H1 (cell line): Measurements from ENCODE around the gene KRTAP10-4. TPM values are rescaled to one million over a fixed set of nuclear protein-coding genes. Genes with fewer than 3 reads are reported as not detected.
"Not testable (repeated sequence)": the region's sequence is repeated elsewhere in the genome, so short reads cannot be mapped to it uniquely, and the experiment has no call there.

Experiments
- CTCF ChIA-PET: fragments of 300-600 bp; sonication (Branson Sonifier 250); formaldehyde crosslinking; loops from one replicate; lab custom pipeline; 2021; ENCODE audit not compliant: partially characterized antibody; lab: Charles Lee
- POLR2A ChIA-PET: fragments of 300-600 bp; sonication (Branson Sonifier 250); formaldehyde crosslinking; loops from one replicate; lab custom pipeline; 2021; ENCODE audit warnings: inconsistent platforms; ENCODE audit not compliant: partially characterized antibody; lab: Charles Lee
- DNase-seq, 2 experiments: peaks; one replicate each; pipeline versions ENCODE4 v3.0.0 to v3.0.0-alpha.2; 2010 to 2022; ENCODE audit warnings: low spot score in 2 of 2, low read depth in 1 of 2, mixed read lengths in 1 of 2
- FAIRE-seq: peaks from 2 replicates; lab custom pipeline; 2011; peaks lifted over from hg19 to GRCh38; lab: Jason Lieb, UNC
- H2AFZ ChIP-seq: 2 replicates; pipeline ENCODE4 v1.8.1; 2012; ENCODE audit warnings: low read length, inconsistent platforms
- H2AK5ac ChIP-seq: 2 replicates; pipeline ENCODE4 v1.6.1; 2013; ENCODE audit warnings: low read depth, low read length
- H2BK120ac ChIP-seq: replicated peaks from 2 replicates; pipeline ENCODE3; 2013; ENCODE audit warnings: low read depth, low read length, inconsistent platforms
- H2BK12ac ChIP-seq: 2 replicates; pipeline ENCODE4 v1.6.1; 2013; ENCODE audit warnings: low read depth, low read length
- H2BK15ac ChIP-seq: 2 replicates; pipeline ENCODE4 v1.6.1; 2013; ENCODE audit warnings: low read length
- H2BK20ac ChIP-seq: 2 replicates; pipeline ENCODE4 v1.6.1; 2013; ENCODE audit warnings: low read length
- H2BK5ac ChIP-seq: 2 replicates; pipeline ENCODE4 v1.6.1; 2013; ENCODE audit warnings: low read depth, low read length
- H3K14ac ChIP-seq: 2 replicates; pipeline ENCODE4 v1.6.1; 2013; ENCODE audit warnings: inconsistent platforms; ENCODE audit not compliant: insufficient read length
- H3K18ac ChIP-seq: 2 replicates; pipeline ENCODE4 v1.6.1; 2013; ENCODE audit warnings: low read length; ENCODE audit errors: extremely low read depth
- H3K23ac ChIP-seq: 2 replicates; pipeline ENCODE4 v1.6.1; 2013; ENCODE audit warnings: inconsistent platforms; ENCODE audit not compliant: insufficient read length
- H3K23me2 ChIP-seq: 2 replicates; pipeline ENCODE4 v1.6.1; 2013; ENCODE audit warnings: low read depth, low read length
- H3K27ac ChIP-seq: 2 replicates; pipeline ENCODE4 v1.6.1; 2011; ENCODE audit warnings: low read depth, low read length, inconsistent platforms
- H3K27me3 ChIP-seq, 4 experiments: replicated peaks in 1 of 4; 1 replicate in 1 of 4; 2 replicates in 3 of 4; pipeline versions ENCODE4 v1.6.1 to v1.8.1; 2011 to 2013; ENCODE audit warnings: low read length in 3 of 4, mild to moderate bottlenecking in 3 of 4, inconsistent platforms in 2 of 4, mixed read lengths in 2 of 4, moderate library complexity in 1 of 4; ENCODE audit not compliant: control insufficient read depth in 3 of 4, insufficient read depth in 3 of 4; ENCODE audit errors: extremely low read depth in 1 of 4
- H3K36me3 ChIP-seq, 4 experiments: 2 replicates each; pipeline versions ENCODE4 v1.6.1 to v1.8.1; 2011 to 2013; ENCODE audit warnings: mild to moderate bottlenecking in 4 of 4, low read length in 3 of 4, moderate library complexity in 2 of 4, control low read depth in 1 of 4, inconsistent platforms in 1 of 4; ENCODE audit not compliant: insufficient read depth in 4 of 4, control insufficient read depth in 2 of 4
- H3K4ac ChIP-seq: replicated peaks from 2 replicates; pipeline ENCODE3; 2013; ENCODE audit warnings: low read length, low read depth, mixed read lengths, inconsistent platforms; ENCODE audit not compliant: insufficient read length
- H3K4me1 ChIP-seq, 4 experiments: replicated peaks in 1 of 4; 1 replicate in 1 of 4; 2 replicates in 3 of 4; pipeline versions ENCODE4 v1.6.1 to v1.8.1; 2011 to 2013; ENCODE audit warnings: low read length in 3 of 4, inconsistent platforms in 2 of 4, mixed read lengths in 1 of 4; ENCODE audit not compliant: insufficient read depth in 4 of 4, control insufficient read depth in 3 of 4
- H3K4me2 ChIP-seq, 2 experiments: 2 replicates each; pipeline versions ENCODE4 v1.6.1 to v1.8.1; 2011 to 2013; ENCODE audit warnings: low read depth in 2 of 2, low read length in 2 of 2, control low read depth in 1 of 2, inconsistent platforms in 1 of 2, mild to moderate bottlenecking in 1 of 2; ENCODE audit not compliant: insufficient read depth in 1 of 2
- H3K4me3 ChIP-seq, 4 experiments: fragments of 200-600, 300-600 bp in 1 of 4; sonication (generic), shearing (Covaris generic), sonication (Bioruptor Twin) in 1 of 4; 2 replicates each; pipeline versions ENCODE4 v1.5.1 to v1.8.1; 2011 to 2016; ENCODE audit warnings: low read length in 4 of 4, low read depth in 3 of 4, control low read depth in 2 of 4, inconsistent platforms in 2 of 4, mild to moderate bottlenecking in 2 of 4, mixed read lengths in 1 of 4, moderate library complexity in 1 of 4; ENCODE audit not compliant: insufficient read depth in 2 of 4; ENCODE audit errors: extremely low read depth in 1 of 4
- H3K56ac ChIP-seq: replicated peaks from 2 replicates; pipeline ENCODE3; 2013; ENCODE audit warnings: low read depth, mild to moderate bottlenecking, mixed read lengths, low read length, inconsistent platforms; ENCODE audit not compliant: insufficient read length
- H3K79me1 ChIP-seq: 2 replicates; pipeline ENCODE4 v1.6.1; 2013; ENCODE audit warnings: low read depth, low read length, control low read depth
- H3K79me2 ChIP-seq, 2 experiments: 2 replicates each; pipeline versions ENCODE4 v1.6.1 to v1.8.1; 2012 to 2013; ENCODE audit warnings: low read length in 2 of 2, mild to moderate bottlenecking in 2 of 2, inconsistent platforms in 1 of 2; ENCODE audit not compliant: insufficient read depth in 2 of 2, control insufficient read depth in 1 of 2
- H3K9ac ChIP-seq, 4 experiments: replicated peaks in 1 of 4; 1 replicate in 1 of 4; 2 replicates in 3 of 4; pipeline versions ENCODE4 v1.6.1 to v1.8.1; 2011 to 2013; ENCODE audit warnings: low read depth in 3 of 4, low read length in 3 of 4, control low read depth in 2 of 4, mild to moderate bottlenecking in 2 of 4, moderate library complexity in 2 of 4, inconsistent platforms in 1 of 4; ENCODE audit errors: extremely low read depth in 1 of 4
- H3K9me3 ChIP-seq, 2 experiments: 2 replicates each; pipeline versions ENCODE4 v1.6.1 to v1.8.1; 2012 to 2013; ENCODE audit warnings: mild to moderate bottlenecking in 2 of 2, moderate library complexity in 2 of 2, control low read depth in 1 of 2, inconsistent platforms in 1 of 2, low read depth in 1 of 2, low read length in 1 of 2, mixed read lengths in 1 of 2; ENCODE audit not compliant: insufficient read depth in 2 of 2
- H4K20me1 ChIP-seq, 2 experiments: replicated peaks in 1 of 2; 2 replicates each; pipeline versions ENCODE3 to v1.8.1; 2011 to 2013; ENCODE audit warnings: inconsistent platforms in 2 of 2, low read length in 2 of 2, mild to moderate bottlenecking in 1 of 2; ENCODE audit not compliant: insufficient read depth in 2 of 2, control insufficient read depth in 1 of 2
- H4K5ac ChIP-seq: 2 replicates; pipeline ENCODE4 v1.6.1; 2013; ENCODE audit warnings: low read length, low read depth, mixed read lengths, inconsistent platforms; ENCODE audit not compliant: insufficient read length
- H4K8ac ChIP-seq: 2 replicates; pipeline ENCODE4 v1.8.0; 2013; ENCODE audit warnings: mild to moderate bottlenecking, moderate library complexity, low read length, inconsistent platforms; ENCODE audit not compliant: insufficient read depth; ENCODE audit errors: extremely low read depth
- H4K91ac ChIP-seq: replicated peaks from 2 replicates; pipeline ENCODE3; 2013; ENCODE audit warnings: low read length, mixed read lengths, inconsistent platforms; ENCODE audit not compliant: insufficient read length
- ASH2L ChIP-seq: fragments of 200-600, 300-600 bp; sonication (generic); IDR thresholded peaks from one replicate; pipeline ENCODE4 v1.7.1; 2017; ENCODE audit warnings: low read length
- WGBS, 2 experiments: shearing (Covaris generic) in 1 of 2; methylation state at CpG; one replicate each; pipeline versions ENCODE4 v1.1.6 to v1.1.7; 2013 to 2015; ENCODE audit warnings: low lambda C conversion rate in 2 of 2, mixed read lengths in 2 of 2, inconsistent platforms in 1 of 2, low coverage in 1 of 2, missing lambda C conversion rate in 1 of 2; ENCODE audit not compliant: insufficient replicate concordance in 2 of 2, insufficient coverage in 1 of 2, insufficient read length in 1 of 2; ENCODE audit errors: extremely low coverage in 1 of 2, missing lambda C conversion rate in 1 of 2; 5-methylcytosine and 5-hydroxymethylcytosine counted together
- polyA plus RNA-seq, 7 experiments: library from polyadenylated mRNA; depleted of rRNA in 3 of 7; stranded (reverse) in 5 of 7; unstranded in 2 of 7; fragments of >200 nt in 5 of 7; fragments of 200-250 nt in 2 of 7; gene quantifications; 1 replicate in 5 of 7; 2 replicates in 1 of 7; 4 replicates in 1 of 7; pipeline versions ENCODE4 v1.2.1 to v1.2.3, GENCODE V29; 2011 to 2013; ENCODE audit warnings: missing spikeins in 2 of 7, mixed read lengths in 2 of 7
- total RNA-seq: library from RNA; stranded (reverse); fragmentation: NEBNext Ultra II Directional; extraction: Animal tissue kit (Norgen Biotek cat#: 25700); gene quantifications from 2 replicates; pipeline ENCODE4 v1.2.1, GENCODE V29; 2021

Gene KRTAP10-4
- total and polyA plus RNA-seq, 2 of the 8 experiments (the other 6 are each of a cell fraction or from before 2014, with no cell fraction given) = not detected

DNA sequence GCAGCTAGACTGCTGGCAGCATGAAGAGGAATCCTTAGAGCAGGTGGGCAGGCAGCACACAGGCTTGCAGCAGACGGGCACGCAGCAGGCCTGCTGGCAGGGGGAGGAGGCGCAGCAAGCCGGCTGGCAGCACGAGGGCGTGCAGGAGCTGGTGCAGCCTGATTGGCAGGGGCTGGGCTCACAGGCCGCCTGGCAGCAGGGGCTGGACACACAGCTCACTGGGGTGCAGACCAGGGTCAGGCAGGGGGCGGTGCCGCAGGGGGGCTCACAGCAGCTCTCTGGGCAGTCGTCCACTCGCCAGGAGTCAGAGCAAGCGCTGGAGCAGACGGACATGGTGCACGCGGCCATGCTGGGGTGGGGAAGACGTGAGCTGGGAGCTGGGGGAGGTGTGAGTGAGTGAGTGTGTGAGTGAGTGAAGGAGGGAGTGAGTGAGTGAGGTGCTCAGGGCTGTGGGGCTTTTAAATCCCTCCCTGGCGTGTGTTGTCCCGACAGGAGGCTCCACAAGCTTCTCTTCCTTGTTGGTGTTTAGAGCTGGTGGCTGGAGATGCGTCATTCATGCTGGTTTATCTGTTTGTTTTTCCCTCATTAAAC is 6.8 kb downstream of the KRTAP10-4 start, which contains the start of gene KRTAP10-5:
KRTAP10-5 (minus strand) TSS at position 374 of the 591 bp plus-strand sequence; CDS start at position 348, 26 bp downstream.
- not testable (repeated sequence) for H2BK120ac ChIP-seq, H3K79me1 ChIP-seq, H3K56ac ChIP-seq, H3K9me3 ChIP-seq, H3K14ac ChIP-seq, H3K4ac ChIP-seq, H2BK12ac ChIP-seq, H3K18ac ChIP-seq, H3K79me2 ChIP-seq, H2BK20ac ChIP-seq, H4K5ac ChIP-seq, H2BK5ac ChIP-seq, H3K27ac ChIP-seq, H3K23me2 ChIP-seq, H3K4me2 ChIP-seq, H3K23ac ChIP-seq, H2AFZ ChIP-seq, H3K4me3 ChIP-seq, H3K9ac ChIP-seq, H2AK5ac ChIP-seq, H3K27me3 ChIP-seq, FAIRE-seq, H4K91ac ChIP-seq, H4K20me1 ChIP-seq, H3K36me3 ChIP-seq, H3K4me1 ChIP-seq
- ChIA-PET CTCF (interaction anchor here (0.6 to 1.6 kb wide), 8 partner anchors 12 to 222 kb away, joined by 3 to 4 read pairs (median 3); partner anchors contain the start of gene UBE2G2), POLR2A (interaction anchor here (1.0 kb wide), 1 partner anchor 72 kb away, joined by 3 read pairs; no protein-coding TSS in a partner anchor)
- Histone ChIP-seq H2BK15ac (0 out of 2 replicates have a peak within 1 kb of the TSS, but pooled peaks have one; percentile 31), H4K8ac (peak within 1 kb of the TSS; percentile 14; the same call in 1 of the 2 replicates)
- TF ChIP-seq ASH2L = peak; percentile 61
- DNase-seq = peak in 1 of 2 experiments; percentile 47
- 83% methylated on average over 18 of the region's 19 CpGs; no CpG with 5 or more reads in 1 of the 2 experiments for WGBS, 2 experiments
